Right ventricle myocardium inferior (tissue), 1 donor: ENCODE results near the gene ACSL5. TPM values are rescaled to one million over a fixed set of nuclear protein-coding genes. Genes with fewer than 3 reads are reported as not detected.
"Not testable (repeated sequence)": the region's sequence is repeated elsewhere in the genome, so short reads cannot be mapped to it uniquely, and the experiment has no call there.

Experiments used
- ATAC-seq: fragments of 200-7000 bp; cut with Tn5 transposase; one replicate; pipeline ENCODE4 v1.9.1; 2020; ENCODE audit warnings: mild to moderate bottlenecking, moderate library complexity
- DNase-seq: peaks from one replicate; pipeline ENCODE4 v3.0.0; 2021; ENCODE audit errors: missing footprints
- intact Hi-C: fragments of 100-400 bp; cut with DNase I; formaldehyde crosslinking; loops from one replicate; pipeline ENCODE4 v1.11.0; 2022
- total RNA-seq: library from RNA; stranded (reverse); fragmentation: NEBNext Ultra II Directional; extraction: Animal tissue kit (Norgen Biotek cat#: 25700); gene quantifications from one replicate; pipeline ENCODE4 v1.2.1, GENCODE V29; 2021
- donor health status: DM: no; HTN: yes; CAD: no; lungs with severe emphysema.

ACSL5 gene
- total RNA-seq, 1 donor from 2014 or later, result 6.4 TPM

GRCh38 chr10:112369495-112370423, 4.2 kb upstream of the ACSL5 start:
- DNase-seq, result no peak
- intact Hi-C loops, result loop anchor here (10.0 kb wide), 1 partner anchor 1585 kb away; no protein-coding TSS in a partner anchor
- no peak for ATAC-seq

- intact Hi-C loops, result no loop called here
- ATAC-seq, result no peak
- no peak for DNase-seq
Observed at GRCh38 chr10:112370424-112370819, 3.5 kb upstream of the ACSL5 start.

GRCh38 chr10:112371326-112371725, 2.6 kb upstream of the ACSL5 start:
- intact Hi-C loops, ATAC-seq: not testable (repeated sequence)

GRCh38 chr10:112372182-112372810, 1.6 kb upstream of the ACSL5 start:
- ATAC-seq, result not testable (repeated sequence)

More at GRCh38 chr10:112371326-112371725, 2.6 kb upstream of the ACSL5 start:
- DNase-seq, result not testable (repeated sequence)

GRCh38 chr10:112374724-112375541, 1.0 kb downstream of the ACSL5 start:
- peak; percentile 21 for ATAC-seq
- DNase-seq, result no peak
- intact Hi-C loops, result no loop called here

More at GRCh38 chr10:112372182-112372810, 1.6 kb upstream of the ACSL5 start:
- DNase-seq, intact Hi-C loops: not testable (repeated sequence)

- intact Hi-C loops, result no loop called here
- DNase-seq, result peak; percentile 77
- peak; percentile 70 for ATAC-seq
Observed at GRCh38 chr10:112375721-112376395, 1.9 kb downstream of the ACSL5 start.

GRCh38 chr10:112376396-112376790, 2.5 kb downstream of the ACSL5 start:
- DNase-seq, result no peak
- no peak for ATAC-seq
- intact Hi-C loops, result no loop called here

GRCh38 chr10:112377116-112377515, 3.2 kb downstream of the ACSL5 start:
- intact Hi-C loops, ATAC-seq, DNase-seq: not testable (repeated sequence)

GRCh38 chr10:112379635-112380296, 5.8 kb downstream of the ACSL5 start:
- intact Hi-C loops, result no loop called here
- no peak for DNase-seq
- no peak for ATAC-seq

GRCh38 chr10:112382515-112383235, 8.8 kb downstream of the ACSL5 start:
- ATAC-seq (peak; percentile 5), DNase-seq (no peak)
- intact Hi-C loops, result no loop called here

GRCh38 chr10:112383325-112383724, 9.4 kb downstream of the ACSL5 start:
- peak; percentile 42 for ATAC-seq
- DNase-seq, result no peak
- intact Hi-C loops, result no loop called here

GRCh38 chr10:112384141-112384540, 10.2 kb downstream of the ACSL5 start:
- ATAC-seq (no peak), DNase-seq (no peak)
- intact Hi-C loops, result no loop called here

- no peak for DNase-seq
- intact Hi-C loops, result no loop called here
- ATAC-seq, result no peak
Observed at GRCh38 chr10:112385201-112385600, 11.3 kb downstream of the ACSL5 start.

- ATAC-seq, intact Hi-C loops, DNase-seq: not testable (repeated sequence)
Observed at GRCh38 chr10:112388056-112388455, 14.1 kb downstream of the ACSL5 start.

- ATAC-seq (no peak), DNase-seq (no peak)
- intact Hi-C loops, result no loop called here
Observed at GRCh38 chr10:112388548-112388947, 14.6 kb downstream of the ACSL5 start.

- peak; percentile 56 for ATAC-seq
- intact Hi-C loops, result no loop called here
- DNase-seq, result no peak
Observed at GRCh38 chr10:112389271-112389822, 15.4 kb downstream of the ACSL5 start.

GRCh38 chr10:112390125-112390703, 16.3 kb downstream of the ACSL5 start:
- intact Hi-C loops, result no loop called here
- no peak for ATAC-seq

More at GRCh38 chr10:112390125-112390703, 16.3 kb downstream of the ACSL5 start:
- no peak for DNase-seq
